ENCODE data around the gene CELSR1.
"Not testable (repeated sequence)": the region's sequence is repeated elsewhere in the genome, so short reads cannot be mapped to it uniquely, and the experiment has no call there.

CELSR1 gene

DNA sequence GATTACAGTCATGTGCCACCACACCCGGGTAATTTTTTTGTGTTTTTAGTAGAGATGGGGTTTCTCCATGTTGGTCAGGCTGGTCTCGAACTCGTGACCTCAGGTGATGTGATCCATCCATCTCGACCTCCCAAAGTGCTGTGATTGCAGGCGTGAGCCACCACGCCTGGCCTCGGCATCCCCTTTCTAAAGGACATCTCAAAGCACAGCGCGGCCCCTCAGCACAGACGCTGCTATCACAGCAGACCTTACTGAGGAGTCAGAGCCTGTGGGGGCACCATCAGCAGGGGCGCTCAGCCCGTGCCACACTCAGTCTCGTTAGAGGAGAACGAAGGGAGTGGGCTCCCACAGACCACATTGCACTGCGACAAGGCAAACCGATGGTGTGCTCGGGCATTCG, 19.4 kb downstream of the CELSR1 start:
- Histone ChIP-seq H3K27me3 (ENCODE audit: low read depth, low read length) (peaks cover 34% of the 10 kb centered on the region), H3K4me2 (ENCODE audit: low read length) (no peak overlapping the region), H4K20me1 (ENCODE audit: insufficient read depth, low read length) (0 out of 2 replicates have a peak, but pooled peaks cover 3% of the 10 kb centered on the region), H3K79me2 (ENCODE audit: low read length) (no peaks in the 10 kb centered on the region), H3K9ac (ENCODE audit: low read length) (no peak overlapping the region), H3K27ac (ENCODE audit: low read length) (no peak overlapping the region), H3K4me1 (ENCODE audit: low read length) (peaks cover 5% of the 10 kb centered on the region; the same call in 1 of the 2 replicates), H3K9me3 (ENCODE audit: insufficient read depth, low read length) (no peaks in the 10 kb centered on the region), H3K4me3 (ENCODE audit: low read length) (no peak overlapping the region), H2AFZ (ENCODE audit: low read depth, low read length) (no peak overlapping the region), H3K36me3 (replicated peaks; ENCODE audit: low read depth, low read length) (no peaks in the 10 kb centered on the region)
- TF ChIP-seq, protein P1, sequence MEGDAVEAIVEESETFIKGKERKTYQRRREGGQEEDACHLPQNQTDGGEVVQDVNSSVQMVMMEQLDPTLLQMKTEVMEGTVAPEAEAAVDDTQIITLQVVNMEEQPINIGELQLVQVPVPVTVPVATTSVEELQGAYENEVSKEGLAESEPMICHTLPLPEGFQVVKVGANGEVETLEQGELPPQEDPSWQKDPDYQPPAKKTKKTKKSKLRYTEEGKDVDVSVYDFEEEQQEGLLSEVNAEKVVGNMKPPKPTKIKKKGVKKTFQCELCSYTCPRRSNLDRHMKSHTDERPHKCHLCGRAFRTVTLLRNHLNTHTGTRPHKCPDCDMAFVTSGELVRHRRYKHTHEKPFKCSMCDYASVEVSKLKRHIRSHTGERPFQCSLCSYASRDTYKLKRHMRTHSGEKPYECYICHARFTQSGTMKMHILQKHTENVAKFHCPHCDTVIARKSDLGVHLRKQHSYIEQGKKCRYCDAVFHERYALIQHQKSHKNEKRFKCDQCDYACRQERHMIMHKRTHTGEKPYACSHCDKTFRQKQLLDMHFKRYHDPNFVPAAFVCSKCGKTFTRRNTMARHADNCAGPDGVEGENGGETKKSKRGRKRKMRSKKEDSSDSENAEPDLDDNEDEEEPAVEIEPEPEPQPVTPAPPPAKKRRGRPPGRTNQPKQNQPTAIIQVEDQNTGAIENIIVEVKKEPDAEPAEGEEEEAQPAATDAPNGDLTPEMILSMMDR (IDR thresholded peaks at IDR 0.05; ENCODE audit: low read depth, low read length): no peak
- TF ChIP-seq EZH2phosphoT487 (IDR thresholded peaks at IDR 0.05; ENCODE audit: low read depth): no peak

DNA sequence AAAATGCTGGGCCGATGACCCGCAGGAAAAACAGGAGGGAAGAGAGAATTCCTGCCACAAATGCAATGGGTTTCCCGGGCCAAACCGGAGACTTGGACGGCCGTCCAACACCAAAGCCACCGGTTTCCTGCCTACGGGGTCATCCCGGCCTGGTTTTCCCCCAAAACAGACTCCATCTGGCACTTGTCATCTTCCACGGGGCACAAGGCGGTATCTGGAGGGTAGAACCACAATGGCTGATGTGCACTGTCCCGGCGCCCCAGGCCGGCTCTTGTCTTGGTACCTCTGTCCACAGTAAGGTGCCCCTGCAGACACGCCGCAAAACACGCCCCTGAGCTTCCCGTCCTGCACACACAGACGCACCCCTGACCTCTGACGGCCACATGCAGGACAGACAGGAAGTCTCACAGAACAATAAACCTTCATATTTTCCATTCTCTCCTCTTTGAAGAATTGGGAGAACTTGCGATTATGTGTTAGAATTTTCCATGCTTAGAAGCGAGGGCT, 20.1 kb downstream of the CELSR1 start:
- Histone ChIP-seq H3K4me1 (ENCODE audit: low read length) (peaks cover 5% of the 10 kb centered on the region; the same call in 1 of the 2 replicates), H3K36me3 (replicated peaks; ENCODE audit: low read depth, low read length) (no peaks in the 10 kb centered on the region), H3K27ac (ENCODE audit: low read length) (no peak overlapping the region), H3K27me3 (ENCODE audit: low read depth, low read length) (peaks cover 28% of the 10 kb centered on the region), H3K4me2 (ENCODE audit: low read length) (no peak overlapping the region), H2AFZ (ENCODE audit: low read depth, low read length) (no peak overlapping the region), H3K79me2 (ENCODE audit: low read length) (no peaks in the 10 kb centered on the region), H3K9ac (ENCODE audit: low read length) (no peak overlapping the region), H4K20me1 (ENCODE audit: insufficient read depth, low read length) (0 out of 2 replicates have a peak, but pooled peaks cover 3% of the 10 kb centered on the region), H3K9me3 (ENCODE audit: insufficient read depth, low read length) (no peaks in the 10 kb centered on the region), H3K4me3 (ENCODE audit: low read length) (no peak overlapping the region)
- TF ChIP-seq, protein P1 (IDR thresholded peaks at IDR 0.05; ENCODE audit: low read depth, low read length): no peak
- no peak for TF ChIP-seq EZH2phosphoT487 (IDR thresholded peaks at IDR 0.05; ENCODE audit: low read depth)

GRCh38 chr22:46516638-46517037, 20.8 kb downstream of the CELSR1 start:
- Histone ChIP-seq H3K27me3 (ENCODE audit: low read depth, low read length) (peaks cover 23% of the 10 kb centered on the region), H4K20me1 (ENCODE audit: insufficient read depth, low read length) (0 out of 2 replicates have a peak, but pooled peaks cover 3% of the 10 kb centered on the region), H3K9ac (ENCODE audit: low read length) (no peak overlapping the region), H3K36me3 (replicated peaks; ENCODE audit: low read depth, low read length) (no peaks in the 10 kb centered on the region), H3K27ac (ENCODE audit: low read length) (no peak overlapping the region), H3K79me2 (ENCODE audit: low read length) (no peaks in the 10 kb centered on the region), H3K4me2 (ENCODE audit: low read length) (no peak overlapping the region), H3K4me1 (ENCODE audit: low read length) (peaks cover 5% of the 10 kb centered on the region; the same call in 1 of the 2 replicates), H3K9me3 (ENCODE audit: insufficient read depth, low read length) (no peaks in the 10 kb centered on the region), H3K4me3 (ENCODE audit: low read length) (no peak overlapping the region), H2AFZ (ENCODE audit: low read depth, low read length) (no peak overlapping the region)
- TF ChIP-seq, protein P1 (IDR thresholded peaks at IDR 0.05; ENCODE audit: low read depth, low read length): no peak
- TF ChIP-seq EZH2phosphoT487 (IDR thresholded peaks at IDR 0.05; ENCODE audit: low read depth): no peak

GRCh38 chr22:46516112-46516487, 21.3 kb downstream of the CELSR1 start:
- not testable (repeated sequence) for H3K4me1 ChIP-seq (ENCODE audit: low read length); H3K9me3 ChIP-seq (ENCODE audit: insufficient read depth, low read length); H3K79me2 ChIP-seq (ENCODE audit: low read length); H2AFZ ChIP-seq (ENCODE audit: low read depth, low read length); H3K27ac ChIP-seq (ENCODE audit: low read length); H3K4me3 ChIP-seq (ENCODE audit: low read length); H3K9ac ChIP-seq (ENCODE audit: low read length); H3K4me2 ChIP-seq (ENCODE audit: low read length); H4K20me1 ChIP-seq (ENCODE audit: insufficient read depth, low read length); H3K36me3 ChIP-seq (replicated peaks; ENCODE audit: low read depth, low read length)
- peaks cover 28% of the 10 kb centered on the region for H3K27me3 ChIP-seq (ENCODE audit: low read depth, low read length)

Data from OCI-LY3 (cell line).